ENCODE data around the gene SFMBT2. TPM values are rescaled to one million over a fixed set of nuclear protein-coding genes. Genes with fewer than 3 reads are reported as not detected.

Gene SFMBT2
- total and polyA plus RNA-seq, 2 of the 4 experiments (the other 2 are of a cell fraction) = 0.70 to 1.3 TPM

- no peak overlapping the region for H2AK5ac ChIP-seq (ENCODE audit: low read depth, low read length)
- no peak overlapping the region for H4K91ac ChIP-seq (ENCODE audit: insufficient read depth, low read depth, low read length)
- TF ChIP-seq CEBPB (IDR thresholded peaks at IDR 0.05; ENCODE audit: low read depth, low read length) = no peak
- no peak for TF ChIP-seq RCOR1 (IDR thresholded peaks at IDR 0.05; ENCODE audit: insufficient replicate concordance, low read length)
- no peak for TF ChIP-seq USF2 (IDR thresholded peaks at IDR 0.05; ENCODE audit: low read depth, low read length)
- no peak for TF ChIP-seq RFX5 (IDR thresholded peaks at IDR 0.05; ENCODE audit: low read depth, low read length)
- TF ChIP-seq CTCF (conservative IDR thresholded peaks at IDR 0.05; ENCODE audit: low read depth, low read length) = no peak
- no peak for TF ChIP-seq FOS (IDR thresholded peaks at IDR 0.05; ENCODE audit: low read depth, low read length)
- TF ChIP-seq POLR2A (IDR thresholded peaks at IDR 0.05; ENCODE audit: low read depth, low read length) = no peak
- no peak for TF ChIP-seq MXI1 (IDR thresholded peaks at IDR 0.05; ENCODE audit: borderline replicate concordance, low read depth, low read length)
- TF ChIP-seq ELK1 (IDR thresholded peaks at IDR 0.05; ENCODE audit: borderline replicate concordance, low read depth, low read length) = no peak
- no peak for TF ChIP-seq MAZ (IDR thresholded peaks at IDR 0.05; ENCODE audit: borderline replicate concordance, low read depth, low read length)
- no peak for TF ChIP-seq CHD1 (IDR thresholded peaks at IDR 0.05; ENCODE audit: low read depth, low read length)
- no peak for TF ChIP-seq NFE2L2 (IDR thresholded peaks at IDR 0.05; ENCODE audit: low read depth, low read length)
- no peak for TF ChIP-seq SMC3 (IDR thresholded peaks at IDR 0.05; ENCODE audit: low read depth, low read length)
- TF ChIP-seq BHLHE40 (IDR thresholded peaks at IDR 0.05; ENCODE audit: low read depth, low read length) = no peak
- TF ChIP-seq MAFK (IDR thresholded peaks at IDR 0.05; ENCODE audit: low read depth, low read length) = no peak
- TF ChIP-seq RAD21 (IDR thresholded peaks at IDR 0.05; ENCODE audit: low read length) = no peak
- CTCF ChIA-PET = no interaction called here
- ATAC-seq (ENCODE audit: low read depth) (no peak), DNase-seq (no peak)
- no peaks in the 10 kb centered on the region for H3K36me3 ChIP-seq (ENCODE audit: control insufficient read depth, insufficient read depth, low read length)
- no peak overlapping the region for H4K8ac ChIP-seq (ENCODE audit: low read depth in 2 of 2, low read length in 2 of 2)
- no peak overlapping the region for H4K5ac ChIP-seq (ENCODE audit: low read depth, low read length)
- H3K79me1 ChIP-seq (ENCODE audit: low read depth in 1 of 2, low read length in 2 of 2) = no peaks in the 10 kb centered on the region
- no peak overlapping the region for H3K23ac ChIP-seq (ENCODE audit: low read depth, low read length)
- no peak overlapping the region for H3K18ac ChIP-seq (ENCODE audit: low read depth, low read length)
- H2BK20ac ChIP-seq (ENCODE audit: low read depth, low read length) = no peak overlapping the region
- H2AK9ac ChIP-seq (replicated peaks; ENCODE audit: low read depth, low read length, poor library complexity) = no peak overlapping the region
- 100% methylated on average over 1 of the region's 8 CpGs; no CpG with 5 or more reads in 1 of the 2 experiments for WGBS, 2 experiments (ENCODE audit: extremely low coverage in 2 of 2, insufficient read length in 1 of 2)
- POLR2A ChIA-PET (ENCODE audit: unreplicated experiment) = no interaction called here
- H3K4ac ChIP-seq (ENCODE audit: low read depth, low read length) = no peak overlapping the region
- H3K4me1 ChIP-seq (ENCODE audit: control insufficient read depth, insufficient read depth, low read length) = no peaks in the 10 kb centered on the region
- in situ Hi-C loops (cut with MboI; ENCODE audit: low sequenced_read_pairs) = loop anchor here (10.0 kb wide), 1 partner anchor 137 kb away; no protein-coding TSS in a partner anchor
- no peak overlapping the region for H3K56ac ChIP-seq (ENCODE audit: extremely low read depth, insufficient read depth, low read length)
- H3K27ac ChIP-seq (ENCODE audit: insufficient read depth, low read length) = no peak overlapping the region
- H3K9me3 ChIP-seq (ENCODE audit: control insufficient read depth, insufficient read depth, low read length) = no peaks in the 10 kb centered on the region
- H3K27me3 ChIP-seq (ENCODE audit: control insufficient read depth, insufficient read depth, low read length) = no peaks in the 10 kb centered on the region
- no peak overlapping the region for H2AFZ ChIP-seq (replicated peaks; ENCODE audit: low read length, poor library complexity)
- H3K4me3 ChIP-seq (ENCODE audit: insufficient read depth, low read depth, low read length) = no peak overlapping the region
- no peaks in the 10 kb centered on the region for H4K20me1 ChIP-seq (ENCODE audit: insufficient read depth, low read length)
- no peak overlapping the region for H3K9ac ChIP-seq (ENCODE audit: low read depth, low read length)
- H2BK5ac ChIP-seq (ENCODE audit: low read depth, low read length, poor library complexity, severe bottlenecking) = no peak overlapping the region
- no peak overlapping the region for H3K4me2 ChIP-seq (ENCODE audit: low read depth, low read length)
- no peaks in the 10 kb centered on the region for H3K9me1 ChIP-seq (ENCODE audit: insufficient read depth, low read length)
- H2BK120ac ChIP-seq (ENCODE audit: low read depth, low read length) = no peak overlapping the region
- H3K14ac ChIP-seq (replicated peaks; ENCODE audit: low read depth, low read length) = no peak overlapping the region
- BruUV-seq (replicated peaks) = no TSS peak
- intact Hi-C loops (cut with micrococcal nuclease) = no loop called here
- dilution Hi-C loops (cut with HindIII; ENCODE audit: low sequenced_read_pairs, unreplicated experiment) = loop anchor here (25.0 kb wide), 1 partner anchor 714 kb away; no protein-coding TSS in a partner anchor
- no peak overlapping the region for H2BK15ac ChIP-seq (ENCODE audit: low read depth, low read length)
Observed at GRCh38 chr10:7401782-7402181, 9.1 kb downstream of the SFMBT2 start.

Data from IMR-90 (cell line).